ENCODE data around the gene PTBP1.

PTBP1 gene

GRCh38 chr19:772730-773436 is 24.4 kb upstream of the PTBP1 start:
- DNase-seq = no peak

DNA sequence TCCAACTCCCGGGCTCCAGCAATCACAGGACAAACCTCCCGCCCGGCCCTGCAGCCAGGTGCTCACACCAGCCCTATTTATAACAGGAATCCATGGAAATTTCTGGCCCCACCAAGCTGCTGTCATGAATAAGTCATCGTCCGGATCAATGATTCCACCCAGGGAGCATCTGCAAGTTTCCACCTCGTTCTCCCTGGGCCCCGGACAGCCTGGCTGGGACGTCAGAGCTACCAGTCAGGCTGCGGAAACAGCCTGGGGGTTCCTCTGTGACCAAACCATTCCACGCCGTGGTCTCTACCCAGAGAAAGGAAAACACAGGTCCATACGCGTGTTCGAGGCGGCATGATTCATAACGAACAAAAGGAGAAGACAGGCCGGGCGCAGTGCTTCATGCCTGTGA is 20.7 kb upstream of the PTBP1 start:
- no peak for DNase-seq

GRCh38 chr19:778910-779653 is 18.2 kb upstream of the PTBP1 start:
- DNase-seq = no peak

DNA sequence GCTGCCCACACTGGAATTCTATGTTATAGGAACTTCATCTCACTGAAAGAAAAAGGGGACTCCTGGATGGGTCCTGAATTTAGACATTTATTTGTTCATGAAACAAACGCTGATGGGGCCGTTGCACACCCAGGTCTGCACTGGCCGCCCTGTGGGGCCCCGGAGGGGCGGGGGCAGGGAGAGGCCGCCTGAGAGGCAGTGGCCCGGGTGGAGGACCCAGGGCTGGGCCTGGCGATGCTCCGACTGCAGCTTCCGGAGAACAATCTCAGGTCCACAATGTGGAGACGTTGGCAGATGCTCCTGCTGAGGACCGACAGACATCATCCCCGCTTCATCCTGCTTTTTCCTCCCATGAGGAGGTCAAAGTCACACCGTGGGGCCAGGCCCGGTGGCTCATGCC is 16.3 kb upstream of the PTBP1 start:
- no peak for DNase-seq

DNA sequence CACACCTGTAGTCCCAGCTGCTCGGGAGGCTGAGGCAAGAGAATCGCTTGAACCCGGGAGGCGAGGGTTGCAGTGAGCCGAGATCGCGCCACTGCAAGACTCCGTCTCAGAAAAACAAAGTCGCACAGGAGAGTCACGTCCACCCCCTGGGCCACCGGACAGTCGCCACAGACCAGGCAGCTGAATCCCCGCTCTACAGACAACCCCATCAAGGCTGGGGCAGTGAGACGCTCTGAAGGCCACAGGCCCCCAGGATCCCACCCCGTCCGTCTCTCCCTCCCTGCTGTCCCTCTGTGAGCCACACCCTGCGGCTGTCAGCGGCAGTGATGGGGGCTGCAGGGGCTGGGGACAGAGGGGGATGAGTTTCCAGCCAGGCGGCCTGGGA is 15.5 kb upstream of the PTBP1 start:
- DNase-seq = no peak

DNA sequence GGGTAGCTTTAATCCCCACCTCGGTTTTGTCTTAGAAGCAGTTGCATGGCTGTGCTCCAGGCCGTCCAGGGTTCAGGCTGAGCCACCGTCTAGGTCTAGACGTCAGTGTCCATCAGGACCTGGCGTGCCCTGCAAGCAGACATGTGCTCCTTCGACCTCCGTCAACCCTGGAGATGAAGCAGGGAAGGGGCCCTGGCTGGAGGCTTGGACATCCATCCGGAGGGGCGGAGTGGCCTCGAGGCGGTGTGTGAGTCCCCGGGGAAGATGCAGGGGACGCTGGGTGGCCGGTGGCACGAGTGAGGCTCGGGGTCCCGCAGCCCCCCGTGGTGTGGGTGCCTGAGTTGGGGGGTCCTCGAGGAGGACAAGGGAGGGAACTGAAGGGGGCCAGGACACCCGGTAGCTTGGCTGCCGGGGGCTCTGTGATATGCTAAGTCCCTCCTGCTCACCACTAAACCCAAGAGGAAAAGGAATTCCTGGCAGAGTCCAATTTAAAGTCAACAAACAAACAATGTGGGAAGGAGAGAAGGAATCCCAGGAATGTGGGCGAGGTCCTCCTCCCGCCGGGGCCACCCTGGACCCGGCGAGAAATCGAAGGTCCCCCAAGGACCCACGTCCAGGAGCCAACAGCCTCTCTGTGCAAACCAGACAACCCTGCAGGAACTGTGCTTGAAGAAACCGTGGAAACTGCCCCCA is 14.9 kb upstream of the PTBP1 start:
- no peak for DNase-seq

GRCh38 chr19:782878-783668 is 14.2 kb upstream of the PTBP1 start:
- no peak for DNase-seq

DNA sequence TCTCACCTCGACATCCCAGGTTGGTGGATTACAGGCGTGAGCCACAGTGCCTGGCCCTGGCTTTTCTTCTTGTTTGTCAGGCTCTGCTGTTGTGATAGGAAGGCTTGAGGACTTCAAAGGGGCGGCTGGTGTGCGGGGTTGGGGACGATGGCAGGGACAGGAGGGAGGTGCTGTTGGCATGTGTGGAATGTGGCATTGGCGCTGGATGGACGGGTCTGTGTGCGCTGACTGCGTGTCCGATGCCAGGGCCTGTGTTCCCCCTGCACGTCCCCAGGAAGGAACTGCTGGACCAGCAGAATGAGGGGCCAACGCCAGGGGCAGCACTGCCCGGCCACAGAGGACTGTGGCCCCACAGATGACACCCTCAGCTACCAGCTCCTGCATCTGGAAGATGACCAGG is 12.7 kb upstream of the PTBP1 start:
- no peak for DNase-seq

- DNase-seq = no peak
Measured at GRCh38 chr19:787536-787935, 9.7 kb upstream of the PTBP1 start.

DNA sequence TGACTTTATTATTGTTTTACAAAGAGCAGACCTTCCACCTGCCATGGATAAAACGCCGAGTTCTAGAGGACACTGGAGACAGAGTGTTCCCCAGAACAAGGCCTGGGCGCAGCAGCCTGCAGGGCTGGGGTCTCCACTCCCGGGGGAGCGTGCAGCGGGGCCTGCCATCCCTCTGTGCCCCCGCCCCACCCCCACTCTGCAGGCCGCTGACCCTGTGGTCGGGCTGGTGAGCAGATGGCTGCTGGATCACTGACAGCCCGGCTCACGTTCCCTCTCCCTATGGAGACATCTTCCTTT is 8.6 kb upstream of the PTBP1 start:
- no peak for DNase-seq

DNA sequence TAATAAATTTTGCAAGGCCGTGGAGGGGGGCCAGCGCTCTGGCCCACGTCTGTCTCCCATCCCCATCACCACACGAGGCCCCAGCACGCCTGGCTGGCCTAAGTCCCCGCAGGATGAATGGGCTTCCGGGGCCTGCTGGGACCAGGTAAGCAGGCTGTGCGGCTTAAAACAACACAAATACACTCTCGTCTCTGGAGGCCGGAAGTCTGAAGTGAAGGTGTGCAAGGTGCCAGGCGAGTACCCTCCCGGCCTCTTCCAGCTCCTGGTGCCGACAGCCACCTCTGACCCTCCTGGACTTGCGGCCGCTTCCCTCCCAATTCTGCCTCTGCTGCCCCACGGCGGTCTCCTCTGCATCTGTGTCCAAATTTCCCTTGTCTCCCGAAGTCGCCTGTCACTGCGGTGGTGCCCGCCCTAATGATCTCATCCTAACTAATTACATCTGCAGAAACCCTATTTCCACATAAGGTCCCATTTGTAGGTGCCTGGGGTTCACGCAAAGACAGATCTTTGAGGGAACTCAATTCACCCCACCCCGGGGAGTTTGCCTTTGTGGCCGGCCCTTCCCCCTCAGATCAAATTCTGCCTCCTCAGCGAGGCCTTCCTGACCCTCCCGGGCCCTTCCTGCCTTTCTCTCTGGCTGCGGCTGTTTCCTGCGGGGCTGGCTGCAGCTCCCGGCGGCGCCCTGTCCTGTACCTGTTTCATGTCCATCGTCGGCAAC is 8.1 kb upstream of the PTBP1 start:
- no peak for DNase-seq

DNA sequence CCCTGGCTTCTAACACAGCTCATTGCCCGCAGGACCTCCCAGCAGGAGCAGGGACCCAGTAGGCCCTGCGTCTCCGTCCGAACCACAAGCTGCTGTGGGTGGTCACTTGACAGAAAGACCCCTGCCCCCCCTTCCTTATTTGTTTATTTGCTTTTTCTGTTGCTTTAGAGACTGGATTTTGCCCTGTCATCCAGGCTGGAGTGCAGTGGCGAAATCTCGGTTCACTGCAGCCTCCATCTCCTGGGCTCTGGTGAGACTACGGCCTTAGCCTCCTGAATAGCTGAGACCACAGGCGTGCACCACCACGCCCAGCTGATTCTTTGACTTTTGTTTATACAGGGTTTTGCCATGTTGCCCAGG is 7.6 kb upstream of the PTBP1 start:
- no peak for DNase-seq

GRCh38 chr19:791007-791566 is 6.2 kb upstream of the PTBP1 start:
- DNase-seq = no peak

DNA sequence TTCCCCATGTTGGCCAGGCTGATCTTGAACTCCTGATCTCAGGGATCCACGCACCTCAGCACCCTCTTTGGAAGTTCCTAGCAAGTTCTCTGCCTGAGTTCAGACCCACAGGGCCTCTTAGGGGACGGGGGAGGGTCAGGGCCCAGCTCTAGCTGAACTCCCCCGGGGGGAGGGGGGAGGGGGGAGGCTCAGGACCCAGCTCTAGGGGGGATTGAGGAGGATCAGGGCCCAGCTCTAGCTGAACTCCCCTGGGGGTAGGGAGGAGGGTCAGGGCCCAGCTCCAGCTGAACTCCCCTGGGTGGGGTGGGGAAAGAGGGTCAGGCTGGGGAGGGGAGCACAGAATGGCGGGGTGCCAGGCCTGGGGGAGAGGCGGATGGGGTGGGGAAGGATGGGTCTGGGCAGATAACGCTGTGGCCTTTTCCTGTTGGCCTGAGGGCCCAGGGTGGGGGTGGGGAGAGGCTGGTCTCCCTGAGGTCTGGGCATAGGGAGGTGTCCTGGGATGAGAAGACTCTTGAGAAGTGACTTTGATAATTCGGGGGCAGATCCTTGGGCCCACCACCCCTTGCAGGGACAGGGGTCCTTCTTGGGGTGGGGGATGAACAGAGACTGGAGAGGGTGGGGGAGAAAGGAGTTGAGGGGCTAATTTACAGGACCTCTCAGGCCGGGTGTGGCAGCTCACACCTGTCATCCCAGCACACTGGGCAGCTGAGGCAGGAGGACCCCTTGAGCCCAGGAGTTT is 5.5 kb upstream of the PTBP1 start:
- DNase-seq = no peak

DNA sequence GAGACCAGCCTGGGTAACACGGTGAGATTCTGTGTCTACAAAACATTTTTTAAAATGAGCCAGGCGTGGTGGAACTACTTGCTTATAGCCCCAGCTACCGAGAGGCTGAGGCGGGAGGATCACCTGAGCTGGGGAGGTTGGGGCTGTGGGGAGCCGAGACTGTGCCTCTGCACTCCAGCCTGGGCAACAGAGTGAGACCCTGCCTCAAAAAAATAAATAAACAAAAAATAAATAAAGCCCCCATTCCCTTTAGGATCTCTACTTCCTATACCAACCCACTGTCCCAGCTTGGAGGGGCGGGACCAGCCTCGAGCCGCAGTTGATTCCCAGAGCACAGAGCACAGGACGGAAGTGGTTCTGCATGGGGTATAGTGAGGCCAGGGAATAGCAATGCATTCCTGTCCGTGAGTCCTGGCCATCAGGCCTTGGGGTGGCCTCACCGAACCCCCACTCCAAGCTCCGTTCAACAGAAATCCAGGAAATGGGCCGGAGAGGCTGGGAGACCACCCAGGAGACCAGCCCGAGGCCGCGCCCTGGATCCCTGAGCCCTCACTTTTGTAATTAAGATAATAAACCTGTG is 4.9 kb upstream of the PTBP1 start:
- no peak for DNase-seq

DNA sequence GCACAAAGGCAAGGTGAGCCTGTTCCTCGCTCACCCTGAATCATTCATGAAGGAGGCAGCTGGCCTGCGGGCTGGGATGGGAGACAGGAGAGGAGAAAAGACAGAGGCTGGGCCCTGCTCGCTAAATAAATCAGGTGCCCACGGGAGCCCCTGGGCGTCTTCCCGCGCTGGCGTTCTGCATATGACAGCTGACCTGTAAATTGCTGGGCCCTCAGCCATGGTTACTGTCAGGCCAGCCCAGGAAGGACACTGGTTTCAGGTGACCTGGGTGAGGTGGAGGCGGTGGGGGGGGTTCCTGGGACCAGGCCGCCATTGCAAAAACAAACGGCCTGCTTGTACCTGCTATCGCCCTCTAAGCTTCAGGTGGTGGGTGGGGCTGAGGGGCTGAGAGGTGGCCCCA is 3.4 kb upstream of the PTBP1 start:
- DNase-seq = no peak

DNA sequence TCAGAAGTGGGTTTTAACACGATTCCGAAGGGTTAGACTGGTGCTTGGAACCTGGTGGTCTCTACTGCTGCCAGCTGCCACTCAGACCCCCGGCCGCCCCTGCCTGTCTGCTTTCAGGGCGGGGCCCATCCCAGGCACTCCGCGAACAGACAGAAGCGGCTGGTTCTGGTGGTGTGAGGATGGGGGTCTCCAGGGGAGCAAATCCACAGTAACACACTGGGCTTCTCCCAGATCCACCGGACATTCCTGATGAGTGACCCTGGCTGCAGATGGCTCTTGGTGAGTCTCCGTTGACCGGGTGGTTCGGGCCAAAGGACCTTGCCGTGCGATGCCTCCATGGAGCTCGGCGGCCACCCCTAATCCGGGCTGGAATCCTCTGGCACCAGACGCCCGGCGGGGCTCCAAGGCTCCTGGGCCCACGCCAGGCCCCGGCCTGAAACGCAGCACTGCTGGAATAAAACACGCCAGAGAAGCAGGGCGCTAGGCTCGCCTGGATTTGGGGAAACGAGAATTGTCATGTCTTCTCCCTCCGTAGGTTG is 2.1 kb upstream of the PTBP1 start:
- DNase-seq = no peak

DNA sequence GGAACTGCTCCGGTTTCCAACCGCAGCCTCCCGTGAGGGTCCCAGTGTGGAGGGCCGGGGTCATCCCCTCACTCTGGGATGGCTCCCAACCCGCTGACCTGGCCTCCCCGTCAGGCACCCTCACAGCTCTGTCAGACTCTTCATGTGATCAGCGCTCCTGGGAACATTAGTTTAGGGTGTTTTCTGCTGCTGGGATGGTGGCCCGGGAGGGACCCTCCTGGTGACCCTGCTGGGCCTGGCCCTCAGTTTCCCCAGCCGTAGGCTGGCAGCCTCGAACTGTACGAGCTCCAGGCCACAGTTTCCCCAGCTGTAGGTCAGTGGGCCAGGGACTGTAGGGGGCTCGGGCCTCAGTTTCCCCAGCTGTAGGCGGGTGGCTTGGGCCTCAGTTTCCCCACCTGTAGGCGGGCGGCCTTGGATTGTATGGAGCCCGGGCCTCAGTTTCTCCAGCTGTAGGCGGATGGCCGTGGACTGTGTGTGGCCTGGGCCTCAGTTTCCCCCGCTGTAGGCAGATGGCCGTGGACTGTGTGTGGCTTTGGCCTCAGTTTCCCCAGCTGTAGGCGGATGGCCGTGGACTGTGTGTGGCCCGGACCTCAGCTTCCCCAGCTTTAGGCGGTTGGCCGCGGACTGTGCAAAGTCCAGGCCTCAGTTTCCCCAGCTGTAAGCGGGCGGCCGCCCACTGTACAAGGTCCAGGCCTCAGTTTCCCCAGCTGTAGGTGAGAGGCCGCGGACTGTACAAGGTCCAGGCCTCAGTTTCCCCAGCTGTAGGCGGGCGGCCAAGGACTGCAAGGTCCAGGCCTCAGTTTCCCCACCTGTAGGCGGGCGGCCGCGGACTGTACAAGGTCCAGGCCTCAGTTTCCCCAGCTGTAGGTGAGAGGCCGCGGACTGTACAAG is 1.3 kb upstream of the PTBP1 start:
- no peak for DNase-seq

GRCh38 chr19:797528-798414 is 519 bp downstream of the PTBP1 start:
- peak; percentile 91 for DNase-seq

Measured in CD4-positive, alpha-beta T cell treated with Interleukin-17A for 4 hours (primary cell).